HG03432 (cell line): ENCODE results near the gene TMTC1.

Experiments used
- ATAC-seq: cut with Tn5 transposase; IDR thresholded peaks from one replicate; pipeline ENCODE4 v1.9.1; 2021; ENCODE audit warnings: mild to moderate bottlenecking, moderate library complexity; ENCODE audit not compliant: unreplicated experiment

TMTC1 gene

DNA sequence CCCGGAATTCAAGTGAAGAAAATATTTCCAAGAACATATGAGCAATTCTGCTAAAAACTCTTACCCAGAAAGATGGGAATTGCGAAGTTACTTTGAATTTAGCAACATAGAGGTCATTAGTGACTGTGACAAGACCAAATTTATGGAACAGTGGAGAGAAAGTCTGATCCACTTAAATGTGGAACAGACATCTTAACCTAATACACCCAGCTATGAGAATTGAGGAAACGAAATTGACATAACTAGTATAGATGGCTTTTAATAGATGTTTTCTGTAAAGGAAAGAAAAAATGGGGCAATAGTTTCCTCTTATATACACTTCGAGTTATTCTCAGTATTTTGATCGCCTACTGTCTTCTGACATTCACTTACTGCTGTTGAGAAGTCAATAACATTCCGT lies 290.9 kb downstream of the TMTC1 start:
- ATAC-seq: no peak

- ATAC-seq: no peak
Observed at GRCh38 chr12:29486972-29487371, 296.8 kb downstream of the TMTC1 start.

GRCh38 chr12:29463198-29463597 lies 320.5 kb downstream of the TMTC1 start:
- ATAC-seq: no peak

DNA sequence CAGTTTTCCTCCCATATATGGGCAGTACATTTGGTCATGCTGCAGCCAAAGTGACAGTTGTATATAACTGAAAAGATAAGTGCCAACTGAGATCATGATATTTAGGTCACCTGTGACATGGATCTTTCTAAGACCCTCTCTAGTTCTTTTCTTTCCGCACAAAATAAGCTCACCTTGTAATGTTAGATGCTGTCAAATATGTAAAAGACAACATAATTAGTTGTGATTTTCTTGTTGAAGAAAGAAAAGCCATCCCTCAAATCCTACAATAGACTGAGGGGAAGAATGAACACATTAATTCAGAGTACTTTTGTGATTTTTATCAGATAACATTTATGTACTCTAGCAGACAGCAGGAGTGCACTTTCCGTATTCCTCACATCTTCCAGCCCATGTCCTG lies 323.7 kb downstream of the TMTC1 start:
- ATAC-seq: no peak

- no peak for ATAC-seq
Observed at GRCh38 chr12:29455087-29455486, 328.7 kb downstream of the TMTC1 start.

- ATAC-seq: no peak
Observed at GRCh38 chr12:29451888-29452287, 331.9 kb downstream of the TMTC1 start.
